HEK293T (cell line): ENCODE data around the gene PLCG1.
A peak's percentile ranks its signal among the peaks of the same experiment; 100 is the strongest.

Experiments
- CTCF ChIA-PET: fragments of 350-600 bp; formaldehyde crosslinking; extraction: SDS; loops from one replicate; lab custom pipeline; 2021; ENCODE audit warnings: antibody characterized with exemption, inconsistent platforms; lab: Yijun Ruan, JAX
- POLR2A ChIA-PET: fragments of 350-600 bp; formaldehyde crosslinking; extraction: SDS; loops from one replicate; lab custom pipeline; 2020; ENCODE audit warnings: antibody characterized with exemption, inconsistent platforms; lab: Yijun Ruan, JAX
- DNase-seq: peaks from one replicate; pipeline ENCODE4 v3.0.0; 2012; ENCODE audit warnings: mixed read lengths; ENCODE audit errors: extremely low spot score
- ARNT ChIP-seq: fragments of 450-650 bp; IDR thresholded peaks from 2 replicates; pipeline ENCODE4 v1.6.1; 2017; ENCODE audit warnings: mild to moderate bottlenecking
- BHLHE40 ChIP-seq: fragments of 450-650 bp; IDR thresholded peaks from 2 replicates; pipeline ENCODE4 v1.6.1; 2016; ENCODE audit warnings: mild to moderate bottlenecking, moderate library complexity, borderline replicate concordance
- CTBP1 ChIP-seq: fragments of 450-650 bp; IDR thresholded peaks from 2 replicates; pipeline ENCODE4 v1.6.1; 2016; ENCODE audit warnings: borderline replicate concordance
- ELF4 ChIP-seq: fragments of 450-650 bp; IDR thresholded peaks from 2 replicates; pipeline ENCODE4 v1.6.1; 2017; ENCODE audit warnings: antibody characterized with exemption
- FOXA1 ChIP-seq: fragments of 450-650 bp; IDR thresholded peaks from 2 replicates; pipeline ENCODE4 v1.6.1; 2016; ENCODE audit warnings: mild to moderate bottlenecking
- FOXK2 ChIP-seq: fragments of 450-650 bp; IDR thresholded peaks from 2 replicates; pipeline ENCODE4 v1.6.1; 2016; ENCODE audit warnings: mild to moderate bottlenecking
- FOXM1 ChIP-seq: fragments of 450-650 bp; IDR thresholded peaks from 2 replicates; pipeline ENCODE4 v1.6.1; 2017; ENCODE audit warnings: mild to moderate bottlenecking, borderline replicate concordance
- HDGF ChIP-seq: fragments of 450-650 bp; IDR thresholded peaks from 2 replicates; pipeline ENCODE4 v1.6.1; 2017; ENCODE audit warnings: antibody characterized with exemption, borderline replicate concordance
- L3MBTL2 ChIP-seq: fragments of 450-650 bp; conservative IDR thresholded peaks from 2 replicates; pipeline ENCODE4 v1.6.1; 2016; ENCODE audit warnings: mild to moderate bottlenecking
- LEF1 ChIP-seq: fragments of 450-650 bp; IDR thresholded peaks from 2 replicates; pipeline ENCODE4 v1.6.1; 2017; ENCODE audit warnings: mild to moderate bottlenecking, borderline replicate concordance
- NFRKB ChIP-seq: fragments of 450-650 bp; IDR thresholded peaks from 2 replicates; pipeline ENCODE4 v1.6.1; 2016; ENCODE audit warnings: mild to moderate bottlenecking, moderate library complexity
- SP1 ChIP-seq: fragments of 450-650 bp; IDR thresholded peaks from 2 replicates; pipeline ENCODE4 v1.6.1; 2017
- SUZ12 ChIP-seq: fragments of 450-650 bp; IDR thresholded peaks from 2 replicates; pipeline ENCODE4 v1.6.1; 2016; ENCODE audit warnings: mild to moderate bottlenecking
- TARDBP ChIP-seq: fragments of 450-650 bp; IDR thresholded peaks from 2 replicates; pipeline ENCODE4 v1.6.1; 2016
- ZNF384 ChIP-seq: fragments of 450-650 bp; IDR thresholded peaks from 2 replicates; pipeline ENCODE4 v1.6.1; 2016
- TF ChIP-seq, protein P1 (sequence below): fragments of 450-650 bp; IDR thresholded peaks from 2 replicates; pipeline ENCODE4 v1.6.1; 2016

Gene PLCG1

DNA sequence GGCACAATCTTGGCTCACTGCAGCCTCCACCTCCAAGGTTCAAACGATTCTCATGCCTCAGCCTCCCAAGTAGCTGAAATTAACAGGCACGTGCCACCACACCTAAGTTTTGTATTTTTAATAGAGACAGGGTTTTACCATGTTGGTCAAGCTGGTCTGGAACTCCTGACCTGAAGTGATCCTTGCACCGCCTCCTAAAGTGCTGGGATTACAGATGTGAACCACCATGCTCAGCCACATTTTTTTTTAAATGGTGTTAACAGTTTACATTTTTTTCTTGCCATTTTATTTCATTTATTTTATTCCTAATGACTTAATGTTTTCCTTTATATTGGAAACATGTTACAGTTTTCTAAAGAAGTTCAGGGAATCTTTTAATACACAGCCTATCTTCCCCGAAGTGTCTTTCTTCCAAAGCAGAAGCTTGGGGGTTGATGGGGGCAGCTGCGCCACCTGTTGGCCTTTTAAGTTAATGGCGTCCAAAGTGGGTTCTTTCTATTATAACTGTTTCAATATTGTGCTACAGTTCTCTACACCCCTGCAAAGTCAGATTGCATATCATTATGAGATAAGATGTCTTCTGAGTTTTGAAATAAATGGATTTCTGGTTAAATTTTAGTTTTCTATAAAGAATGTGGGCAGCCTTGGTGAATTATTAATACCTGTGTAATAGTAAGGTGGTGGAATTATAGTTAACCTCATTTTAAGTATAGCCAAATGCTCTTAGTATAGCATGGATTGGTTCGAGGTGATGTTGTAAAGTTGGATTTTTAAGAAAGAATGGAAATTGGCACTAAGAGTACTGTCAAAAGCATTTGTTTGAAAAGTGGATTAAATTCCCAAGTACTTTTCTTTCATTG is 42.0 kb upstream of the PLCG1 start:
- ChIA-PET CTCF (interaction anchor here (0.5 to 3.1 kb wide), 7 partner anchors 8 to 779 kb away, joined by 3 to 21 read pairs (median 6); no protein-coding TSS in a partner anchor), POLR2A (interaction anchor here (0.9 kb wide), 1 partner anchor 9 kb away, joined by 3 read pairs; no protein-coding TSS in a partner anchor)

DNA sequence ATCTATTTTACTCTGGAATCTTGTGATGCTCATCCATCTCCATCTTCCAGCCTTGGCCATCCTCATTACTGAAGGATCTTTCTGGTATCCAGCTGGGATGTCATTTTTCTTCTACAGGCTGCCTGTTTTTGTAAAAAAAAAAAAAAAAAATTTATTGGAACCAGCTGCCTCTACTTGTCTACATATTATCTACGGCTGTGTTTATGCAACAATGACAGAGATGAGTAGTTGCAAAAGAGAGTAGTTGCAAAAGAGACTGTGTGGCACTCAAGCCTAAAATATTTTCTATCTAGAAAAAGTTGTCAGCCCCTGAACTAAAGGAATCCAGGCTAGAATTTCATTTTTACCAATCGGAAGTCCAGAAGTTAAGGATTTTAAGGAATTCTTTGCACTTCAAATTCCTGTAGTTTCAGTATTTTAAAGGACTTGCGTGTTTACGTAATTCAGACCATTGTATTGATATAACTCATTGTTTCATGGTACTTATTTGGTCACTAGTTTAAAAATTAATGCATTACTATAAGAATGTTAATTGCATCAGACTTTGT is 38.6 kb upstream of the PLCG1 start:
- no peak for DNase-seq
- POLR2A ChIA-PET: no interaction called here
- TF ChIP-seq SUZ12: no peak
- TF ChIP-seq FOXK2: no peak
- no peak for TF ChIP-seq ELF4
- TF ChIP-seq HDGF: no peak
- TF ChIP-seq SP1: no peak
- no peak for TF ChIP-seq ARNT
- TF ChIP-seq FOXM1: no peak
- TF ChIP-seq ZNF384: no peak
- no peak for TF ChIP-seq FOXA1
- TF ChIP-seq, protein P1, sequence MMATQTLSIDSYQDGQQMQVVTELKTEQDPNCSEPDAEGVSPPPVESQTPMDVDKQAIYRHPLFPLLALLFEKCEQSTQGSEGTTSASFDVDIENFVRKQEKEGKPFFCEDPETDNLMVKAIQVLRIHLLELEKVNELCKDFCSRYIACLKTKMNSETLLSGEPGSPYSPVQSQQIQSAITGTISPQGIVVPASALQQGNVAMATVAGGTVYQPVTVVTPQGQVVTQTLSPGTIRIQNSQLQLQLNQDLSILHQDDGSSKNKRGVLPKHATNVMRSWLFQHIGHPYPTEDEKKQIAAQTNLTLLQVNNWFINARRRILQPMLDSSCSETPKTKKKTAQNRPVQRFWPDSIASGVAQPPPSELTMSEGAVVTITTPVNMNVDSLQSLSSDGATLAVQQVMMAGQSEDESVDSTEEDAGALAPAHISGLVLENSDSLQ: no peak
- no peak for TF ChIP-seq BHLHE40
- no peak for TF ChIP-seq TARDBP
- TF ChIP-seq CTBP1: no peak
- TF ChIP-seq L3MBTL2: no peak
- TF ChIP-seq NFRKB: no peak
- TF ChIP-seq LEF1: no peak
- CTCF ChIA-PET: interaction anchor here (1.2 kb wide), 1 partner anchor 131 kb away, joined by 4 read pairs; no protein-coding TSS in a partner anchor

More for the DNA sequence above, 42.0 kb upstream of the PLCG1 start:
- TF ChIP-seq LEF1 (no peak), CTBP1 (no peak), FOXM1 (no peak), L3MBTL2 (no peak), ZNF384 (no peak), FOXA1 (no peak), ELF4 (no peak)
- DNase-seq: peak; percentile 60

DNA sequence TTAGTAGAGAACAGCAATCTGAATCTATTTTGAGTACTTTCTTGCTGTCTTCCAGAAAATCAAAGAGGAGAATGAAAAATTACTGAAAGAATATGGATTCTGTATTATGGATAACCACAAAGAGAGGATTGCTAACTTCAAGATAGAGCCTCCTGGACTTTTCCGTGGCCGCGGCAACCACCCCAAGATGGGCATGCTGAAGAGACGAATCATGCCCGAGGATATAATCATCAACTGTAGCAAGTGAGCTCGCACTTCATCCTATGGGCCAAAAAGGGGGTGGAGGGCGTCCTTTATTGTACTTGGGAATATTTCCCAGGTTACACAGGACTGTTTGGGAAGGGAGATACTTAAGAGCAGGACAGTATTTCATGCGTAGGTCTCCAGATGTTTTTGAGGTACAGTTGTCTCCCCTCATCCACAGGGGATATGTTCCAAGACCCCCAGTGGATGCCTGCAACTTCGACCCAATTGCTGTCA is 37.3 kb upstream of the PLCG1 start:
- ChIA-PET CTCF (no interaction called here), POLR2A (no interaction called here)
- no peak for DNase-seq
- TF ChIP-seq ZNF384: no peak
- TF ChIP-seq ARNT: no peak
- no peak for TF ChIP-seq CTBP1
- no peak for TF ChIP-seq FOXM1
- TF ChIP-seq SP1: no peak
- TF ChIP-seq ELF4: no peak
- TF ChIP-seq SUZ12: no peak
- TF ChIP-seq HDGF: no peak
- TF ChIP-seq TARDBP: no peak
- TF ChIP-seq, protein P1: no peak
- TF ChIP-seq BHLHE40: no peak
- TF ChIP-seq L3MBTL2: no peak
- no peak for TF ChIP-seq FOXK2
- TF ChIP-seq LEF1: no peak
- no peak for TF ChIP-seq FOXA1
- no peak for TF ChIP-seq NFRKB

DNA sequence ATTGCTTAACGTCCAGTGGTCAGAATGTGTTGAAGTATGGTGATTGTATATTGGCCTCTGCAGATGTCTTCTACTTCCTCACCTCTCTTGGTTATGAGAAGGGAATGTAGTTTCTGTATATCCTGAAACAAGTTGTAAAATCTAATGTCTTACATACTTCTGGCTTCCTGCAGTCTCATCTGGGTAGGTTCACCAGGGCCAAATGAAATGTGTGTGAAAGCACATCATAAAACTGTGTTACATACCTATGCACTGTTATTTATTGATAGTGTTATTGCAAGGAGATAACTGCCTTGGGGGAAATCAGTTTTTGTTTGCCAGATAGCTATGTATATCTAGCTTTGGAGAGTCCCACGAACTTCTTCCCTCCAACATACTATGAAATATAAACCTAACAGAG is 35.7 kb upstream of the PLCG1 start:
- ChIA-PET CTCF (no interaction called here), POLR2A (no interaction called here)

DNA sequence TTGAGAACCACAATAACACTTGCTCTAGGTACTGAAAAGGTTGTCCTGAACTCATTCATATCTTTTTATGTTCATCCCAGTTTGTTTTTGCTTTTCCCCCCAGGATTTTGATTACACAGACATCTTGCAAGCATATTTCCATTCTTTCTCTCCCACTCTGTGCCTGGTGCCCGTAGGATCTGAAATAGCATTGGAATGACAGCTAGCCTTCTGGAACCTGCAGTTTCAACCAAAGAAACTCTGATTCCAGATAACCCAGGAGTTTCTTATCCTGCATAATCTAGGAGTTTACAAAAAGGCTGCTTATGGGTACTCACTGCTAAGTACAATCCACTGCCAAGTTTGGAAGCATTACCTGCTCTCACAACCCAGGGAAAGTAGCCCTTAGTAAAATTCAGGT is 28.8 kb upstream of the PLCG1 start:
- no peak for DNase-seq
- CTCF ChIA-PET: interaction anchor here (0.6 kb wide), 1 partner anchor 16 kb away, joined by 3 read pairs; no protein-coding TSS in a partner anchor
- POLR2A ChIA-PET: no interaction called here
- no peak for TF ChIP-seq FOXK2
- TF ChIP-seq FOXM1: no peak
- TF ChIP-seq SUZ12: no peak
- TF ChIP-seq ARNT: no peak
- TF ChIP-seq ELF4: no peak
- TF ChIP-seq SP1: no peak
- TF ChIP-seq, protein P1: no peak
- no peak for TF ChIP-seq HDGF
- TF ChIP-seq NFRKB: no peak
- no peak for TF ChIP-seq CTBP1
- TF ChIP-seq TARDBP: no peak
- TF ChIP-seq LEF1: no peak
- no peak for TF ChIP-seq ZNF384
- no peak for TF ChIP-seq L3MBTL2
- TF ChIP-seq FOXA1: no peak
- TF ChIP-seq BHLHE40: no peak

More for the DNA sequence above, 35.7 kb upstream of the PLCG1 start:
- no peak for DNase-seq
- no peak for TF ChIP-seq ELF4
- no peak for TF ChIP-seq SUZ12
- TF ChIP-seq FOXM1: no peak
- no peak for TF ChIP-seq HDGF
- no peak for TF ChIP-seq FOXK2
- no peak for TF ChIP-seq L3MBTL2
- TF ChIP-seq ARNT: no peak
- no peak for TF ChIP-seq BHLHE40
- no peak for TF ChIP-seq CTBP1
